HEK293 (cell line): ENCODE data around the gene HOXD9.

Source experiments
- CTCF ChIA-PET: fragments of 350-600 bp; formaldehyde crosslinking; extraction: SDS; loops from one replicate; lab custom pipeline; 2021; ENCODE audit warnings: antibody characterized with exemption; lab: Yijun Ruan, JAX
- POLR2A ChIA-PET: fragments of 300-600 bp; formaldehyde crosslinking; extraction: SDS; loops from one replicate; lab custom pipeline; 2020; ENCODE audit warnings: antibody characterized with exemption, inconsistent platforms; lab: Yijun Ruan, JAX
- H3K27ac ChIP-seq: fragments of 200-500 bp; sonication (Bioruptor generic); 2 replicates; pipeline ENCODE4 v1.5.1; 2014; ENCODE audit warnings: low read depth, low read length, control low read depth, inconsistent platforms; ENCODE audit errors: extremely low read depth
- H3K36me3 ChIP-seq, 2 experiments: fragments of 200-500 bp in 1 of 2; sonication (Bioruptor generic) in 1 of 2; 1 replicate in 1 of 2; 2 replicates in 1 of 2; pipeline ENCODE4 v1.5.1; 2014 to 2017; ENCODE audit warnings: inconsistent platforms in 2 of 2, low read length in 2 of 2; ENCODE audit not compliant: control insufficient read depth in 2 of 2, insufficient read depth in 1 of 2
- H3K4me1 ChIP-seq: fragments of 200-500 bp; sonication (Bioruptor generic); 2 replicates; pipeline ENCODE4 v1.5.1; 2014; ENCODE audit warnings: mild to moderate bottlenecking, low read length, inconsistent platforms; ENCODE audit not compliant: control insufficient read depth, insufficient read depth
- H3K4me3 ChIP-seq: 2 replicates; pipeline ENCODE4 v1.5.1; 2011; ENCODE audit warnings: low read depth, mild to moderate bottlenecking, control low read depth, low read length, moderate library complexity
- H3K9me3 ChIP-seq: fragments of 200-500 bp; sonication (Bioruptor generic); 2 replicates; pipeline ENCODE4 v1.5.1; 2014; ENCODE audit warnings: low read depth, low read length, inconsistent platforms; ENCODE audit not compliant: control insufficient read depth, insufficient read depth
- GFI1B ChIP-seq: fragments of 450-650 bp; formaldehyde crosslinking; IDR thresholded peaks from 2 replicates; pipeline ENCODE4 v1.5.1; 2016; ENCODE audit warnings: missing biosample characterization, missing genetic modification characterization
- GLIS1 ChIP-seq: fragments of 450-650 bp; formaldehyde crosslinking; IDR thresholded peaks from 2 replicates; pipeline ENCODE4 v1.5.1; 2016; ENCODE audit warnings: missing biosample characterization, missing genetic modification characterization
- IKZF3 ChIP-seq: fragments of 450-650 bp; IDR thresholded peaks from 2 replicates; pipeline ENCODE4 v1.5.0; 2018; ENCODE audit warnings: missing biosample characterization, mild to moderate bottlenecking, missing genetic modification characterization, moderate library complexity
- KLF8 ChIP-seq: fragments of 450-650 bp; formaldehyde crosslinking; IDR thresholded peaks from 2 replicates; pipeline ENCODE4 v1.5.1; 2016; ENCODE audit warnings: missing biosample characterization, missing genetic modification characterization
- MYNN ChIP-seq: fragments of 450-650 bp; formaldehyde crosslinking; IDR thresholded peaks from 2 replicates; pipeline ENCODE4 v1.5.1; 2016; ENCODE audit warnings: missing biosample characterization, missing genetic modification characterization, borderline replicate concordance
- RBAK ChIP-seq: fragments of 450-650 bp; formaldehyde crosslinking; IDR thresholded peaks from 2 replicates; pipeline ENCODE4 v1.5.1; 2016; ENCODE audit warnings: missing biosample characterization, missing genetic modification characterization
- SP7 ChIP-seq: fragments of 450-650 bp; formaldehyde crosslinking; IDR thresholded peaks from 2 replicates; pipeline ENCODE4 v1.5.1; 2016; ENCODE audit warnings: missing biosample characterization, missing genetic modification characterization
- ZBTB1 ChIP-seq: fragments of 450-650 bp; formaldehyde crosslinking; IDR thresholded peaks from 2 replicates; pipeline ENCODE4 v1.5.1; 2016; ENCODE audit warnings: missing biosample characterization, missing genetic modification characterization
- ZBTB20 ChIP-seq: fragments of 450-650 bp; formaldehyde crosslinking; IDR thresholded peaks from 2 replicates; pipeline ENCODE4 v1.5.1; 2016; ENCODE audit warnings: missing biosample characterization, missing genetic modification characterization
- ZBTB8A ChIP-seq: fragments of 450-650 bp; formaldehyde crosslinking; IDR thresholded peaks from 2 replicates; pipeline ENCODE4 v1.5.1; 2016; ENCODE audit warnings: missing biosample characterization, missing genetic modification characterization
- ZNF10 ChIP-seq: fragments of 450-650 bp; formaldehyde crosslinking; IDR thresholded peaks from 2 replicates; pipeline ENCODE4 v1.5.1; 2017; ENCODE audit warnings: missing biosample characterization, missing genetic modification characterization
- ZNF114 ChIP-seq: fragments of 450-650 bp; formaldehyde crosslinking; IDR thresholded peaks from 2 replicates; pipeline ENCODE4 v1.5.0; 2017; ENCODE audit warnings: missing biosample characterization, missing genetic modification characterization
- ZNF184 ChIP-seq: fragments of 450-650 bp; IDR thresholded peaks from 2 replicates; pipeline ENCODE4 v1.5.1; 2018; ENCODE audit warnings: missing biosample characterization, mild to moderate bottlenecking, missing genetic modification characterization
- ZNF211 ChIP-seq: fragments of 450-650 bp; formaldehyde crosslinking; IDR thresholded peaks from 2 replicates; pipeline ENCODE4 v1.5.1; 2016; ENCODE audit warnings: low read depth, missing biosample characterization, missing genetic modification characterization
- ZNF223 ChIP-seq: fragments of 450-650 bp; formaldehyde crosslinking; IDR thresholded peaks from 2 replicates; pipeline ENCODE4 v1.5.1; 2016; ENCODE audit warnings: missing biosample characterization, missing genetic modification characterization
- ZNF335 ChIP-seq: fragments of 450-650 bp; formaldehyde crosslinking; conservative IDR thresholded peaks from 2 replicates; pipeline ENCODE4 v1.5.1; 2016; ENCODE audit warnings: missing biosample characterization, missing genetic modification characterization
- ZNF488 ChIP-seq: fragments of 450-650 bp; formaldehyde crosslinking; IDR thresholded peaks from 2 replicates; pipeline ENCODE4 v1.5.1; 2016; ENCODE audit warnings: missing biosample characterization, missing genetic modification characterization
- ZNF626 ChIP-seq: fragments of 450-650 bp; sonication (Bioruptor Pico); formaldehyde crosslinking; IDR thresholded peaks from 2 replicates; pipeline ENCODE4 v1.5.1; 2018; ENCODE audit warnings: missing biosample characterization, missing genetic modification characterization, inconsistent platforms
- ZNF792 ChIP-seq: fragments of 450-650 bp; formaldehyde crosslinking; IDR thresholded peaks from 2 replicates; pipeline ENCODE4 v1.5.1; 2016; ENCODE audit warnings: missing biosample characterization, missing genetic modification characterization
- ZNF837 ChIP-seq: fragments of 450-650 bp; formaldehyde crosslinking; IDR thresholded peaks from 2 replicates; pipeline ENCODE4 v1.5.1; 2016; ENCODE audit warnings: missing biosample characterization, missing genetic modification characterization
- TF ChIP-seq, protein P1 (sequence below): IDR thresholded peaks from 2 replicates; pipeline ENCODE4 v1.6.1; 2011; ENCODE audit warnings: mild to moderate bottlenecking, low read depth, low read length, borderline replicate concordance
- TF ChIP-seq, protein P2 (sequence below): fragments of 450-650 bp; IDR thresholded peaks from 2 replicates; pipeline ENCODE4 v1.5.1; 2018; ENCODE audit warnings: missing biosample characterization, missing genetic modification characterization
- TF ChIP-seq, protein P3 (sequence below): fragments of 450-650 bp; formaldehyde crosslinking; IDR thresholded peaks from 2 replicates; pipeline ENCODE4 v1.5.1; 2016; ENCODE audit warnings: missing biosample characterization, missing genetic modification characterization
- TF ChIP-seq, protein P4 (sequence below): fragments of 450-650 bp; formaldehyde crosslinking; IDR thresholded peaks from 2 replicates; pipeline ENCODE4 v1.5.1; 2016; ENCODE audit warnings: missing biosample characterization, missing genetic modification characterization
- TF ChIP-seq, protein P5 (sequence below): fragments of 450-650 bp; formaldehyde crosslinking; IDR thresholded peaks from 2 replicates; pipeline ENCODE4 v1.5.1; 2016; ENCODE audit warnings: missing biosample characterization, missing genetic modification characterization

Gene HOXD9

GRCh38 chr2:176166272-176166671 is 43.8 kb downstream of the HOXD9 start (continued):
- TF ChIP-seq ZBTB1 (tag by site-specific recombination) (no peak), RBAK (tag by site-specific recombination) (no peak)
- TF ChIP-seq, all 188 proteins: peak for 0

GRCh38 chr2:176167398-176167797 is 44.9 kb downstream of the HOXD9 start:
- ChIA-PET CTCF (interaction anchor here (0.6 kb wide), 2 partner anchors 485 to 871 kb away, joined by 3 to 5 read pairs; no protein-coding TSS in a partner anchor), POLR2A (no interaction called here)
- Histone ChIP-seq H3K4me3 (no peak overlapping the region), H3K4me1 (no peaks in the 10 kb centered on the region), H3K9me3 (no peaks in the 10 kb centered on the region), H3K27ac (no peak overlapping the region), H3K36me3 (peaks cover 0 to 24% of the 10 kb centered on the region in 2 experiments)
- no peak for TF ChIP-seq ZNF626 (tag by site-specific recombination)
- TF ChIP-seq ZNF114 (tag by site-specific recombination), result no peak
- TF ChIP-seq, protein P1, sequence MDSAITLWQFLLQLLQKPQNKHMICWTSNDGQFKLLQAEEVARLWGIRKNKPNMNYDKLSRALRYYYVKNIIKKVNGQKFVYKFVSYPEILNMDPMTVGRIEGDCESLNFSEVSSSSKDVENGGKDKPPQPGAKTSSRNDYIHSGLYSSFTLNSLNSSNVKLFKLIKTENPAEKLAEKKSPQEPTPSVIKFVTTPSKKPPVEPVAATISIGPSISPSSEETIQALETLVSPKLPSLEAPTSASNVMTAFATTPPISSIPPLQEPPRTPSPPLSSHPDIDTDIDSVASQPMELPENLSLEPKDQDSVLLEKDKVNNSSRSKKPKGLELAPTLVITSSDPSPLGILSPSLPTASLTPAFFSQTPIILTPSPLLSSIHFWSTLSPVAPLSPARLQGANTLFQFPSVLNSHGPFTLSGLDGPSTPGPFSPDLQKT, result no peak
- TF ChIP-seq, protein P2, sequence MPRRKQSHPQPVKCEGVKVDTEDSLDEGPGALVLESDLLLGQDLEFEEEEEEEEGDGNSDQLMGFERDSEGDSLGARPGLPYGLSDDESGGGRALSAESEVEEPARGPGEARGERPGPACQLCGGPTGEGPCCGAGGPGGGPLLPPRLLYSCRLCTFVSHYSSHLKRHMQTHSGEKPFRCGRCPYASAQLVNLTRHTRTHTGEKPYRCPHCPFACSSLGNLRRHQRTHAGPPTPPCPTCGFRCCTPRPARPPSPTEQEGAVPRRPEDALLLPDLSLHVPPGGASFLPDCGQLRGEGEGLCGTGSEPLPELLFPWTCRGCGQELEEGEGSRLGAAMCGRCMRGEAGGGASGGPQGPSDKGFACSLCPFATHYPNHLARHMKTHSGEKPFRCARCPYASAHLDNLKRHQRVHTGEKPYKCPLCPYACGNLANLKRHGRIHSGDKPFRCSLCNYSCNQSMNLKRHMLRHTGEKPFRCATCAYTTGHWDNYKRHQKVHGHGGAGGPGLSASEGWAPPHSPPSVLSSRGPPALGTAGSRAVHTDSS (tag by site-specific recombination), result no peak
- no peak for TF ChIP-seq ZNF223 (tag by site-specific recombination)
- TF ChIP-seq ZNF488, result no peak

DNA sequence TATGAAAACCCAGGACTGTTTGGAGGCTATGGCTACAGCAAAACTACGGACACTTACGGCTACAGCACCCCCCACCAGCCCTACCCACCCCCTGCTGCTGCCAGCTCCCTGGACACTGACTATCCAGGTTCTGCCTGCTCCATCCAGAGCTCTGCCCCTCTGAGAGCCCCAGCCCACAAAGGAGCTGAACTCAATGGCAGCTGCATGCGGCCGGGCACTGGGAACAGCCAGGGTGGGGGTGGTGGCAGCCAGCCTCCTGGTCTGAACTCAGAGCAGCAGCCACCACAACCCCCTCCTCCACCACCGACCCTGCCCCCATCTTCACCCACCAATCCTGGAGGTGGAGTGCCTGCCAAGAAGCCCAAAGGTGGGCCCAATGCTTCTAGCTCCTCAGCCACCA is 46.7 kb downstream of the HOXD9 start:
- CTCF ChIA-PET, result interaction anchor here (0.6 kb wide), 2 partner anchors 125 to 286 kb away, joined by 3 read pairs; no protein-coding TSS in a partner anchor
- peaks cover 0 to 19% of the 10 kb centered on the region in 2 experiments for H3K36me3 ChIP-seq
- no peaks in the 10 kb centered on the region for H3K9me3 ChIP-seq
- POLR2A ChIA-PET, result no interaction called here
- no peak overlapping the region for H3K27ac ChIP-seq
- no peaks in the 10 kb centered on the region for H3K4me1 ChIP-seq
- H3K4me3 ChIP-seq, result no peak overlapping the region
- no peak for TF ChIP-seq ZNF335 (tag by site-specific recombination)
- no peak for TF ChIP-seq ZNF792 (tag by site-specific recombination)
- TF ChIP-seq, protein P3, sequence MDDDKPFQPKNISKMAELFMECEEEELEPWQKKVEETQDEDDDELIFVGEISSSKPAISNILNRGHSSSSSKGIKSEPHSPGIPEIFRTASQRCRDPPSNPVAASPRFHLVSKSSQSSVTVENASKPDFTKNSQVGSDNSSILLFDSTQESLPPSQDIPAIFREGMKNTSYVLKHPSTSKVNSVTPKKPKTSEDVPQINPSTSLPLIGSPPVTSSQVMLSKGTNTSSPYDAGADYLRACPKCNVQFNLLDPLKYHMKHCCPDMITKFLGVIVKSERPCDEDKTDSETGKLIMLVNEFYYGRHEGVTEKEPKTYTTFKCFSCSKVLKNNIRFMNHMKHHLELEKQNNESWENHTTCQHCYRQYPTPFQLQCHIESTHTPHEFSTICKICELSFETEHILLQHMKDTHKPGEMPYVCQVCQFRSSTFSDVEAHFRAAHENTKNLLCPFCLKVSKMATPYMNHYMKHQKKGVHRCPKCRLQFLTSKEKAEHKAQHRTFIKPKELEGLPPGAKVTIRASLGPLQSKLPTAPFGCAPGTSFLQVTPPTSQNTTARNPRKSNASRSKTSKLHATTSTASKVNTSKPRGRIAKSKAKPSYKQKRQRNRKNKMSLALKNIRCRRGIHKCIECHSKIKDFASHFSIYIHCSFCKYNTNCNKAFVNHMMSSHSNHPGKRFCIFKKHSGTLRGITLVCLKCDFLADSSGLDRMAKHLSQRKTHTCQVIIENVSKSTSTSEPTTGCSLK, result no peak
- no peak for TF ChIP-seq GLIS1 (tag by site-specific recombination)
- no peak for TF ChIP-seq ZBTB8A (tag by site-specific recombination)
- TF ChIP-seq ZNF10, result no peak
- no peak for TF ChIP-seq ZNF837 (tag by site-specific recombination)
- TF ChIP-seq, protein P4, sequence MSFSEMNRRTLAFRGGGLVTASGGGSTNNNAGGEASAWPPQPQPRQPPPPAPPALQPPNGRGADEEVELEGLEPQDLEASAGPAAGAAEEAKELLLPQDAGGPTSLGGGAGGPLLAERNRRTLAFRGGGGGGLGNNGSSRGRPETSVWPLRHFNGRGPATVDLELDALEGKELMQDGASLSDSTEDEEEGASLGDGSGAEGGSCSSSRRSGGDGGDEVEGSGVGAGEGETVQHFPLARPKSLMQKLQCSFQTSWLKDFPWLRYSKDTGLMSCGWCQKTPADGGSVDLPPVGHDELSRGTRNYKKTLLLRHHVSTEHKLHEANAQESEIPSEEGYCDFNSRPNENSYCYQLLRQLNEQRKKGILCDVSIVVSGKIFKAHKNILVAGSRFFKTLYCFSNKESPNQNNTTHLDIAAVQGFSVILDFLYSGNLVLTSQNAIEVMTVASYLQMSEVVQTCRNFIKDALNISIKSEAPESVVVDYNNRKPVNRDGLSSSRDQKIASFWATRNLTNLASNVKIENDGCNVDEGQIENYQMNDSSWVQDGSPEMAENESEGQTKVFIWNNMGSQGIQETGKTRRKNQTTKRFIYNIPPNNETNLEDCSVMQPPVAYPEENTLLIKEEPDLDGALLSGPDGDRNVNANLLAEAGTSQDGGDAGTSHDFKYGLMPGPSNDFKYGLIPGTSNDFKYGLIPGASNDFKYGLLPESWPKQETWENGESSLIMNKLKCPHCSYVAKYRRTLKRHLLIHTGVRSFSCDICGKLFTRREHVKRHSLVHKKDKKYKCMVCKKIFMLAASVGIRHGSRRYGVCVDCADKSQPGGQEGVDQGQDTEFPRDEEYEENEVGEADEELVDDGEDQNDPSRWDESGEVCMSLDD (tag by site-specific recombination), result no peak
- no peak for TF ChIP-seq IKZF3
- TF ChIP-seq, protein P5, sequence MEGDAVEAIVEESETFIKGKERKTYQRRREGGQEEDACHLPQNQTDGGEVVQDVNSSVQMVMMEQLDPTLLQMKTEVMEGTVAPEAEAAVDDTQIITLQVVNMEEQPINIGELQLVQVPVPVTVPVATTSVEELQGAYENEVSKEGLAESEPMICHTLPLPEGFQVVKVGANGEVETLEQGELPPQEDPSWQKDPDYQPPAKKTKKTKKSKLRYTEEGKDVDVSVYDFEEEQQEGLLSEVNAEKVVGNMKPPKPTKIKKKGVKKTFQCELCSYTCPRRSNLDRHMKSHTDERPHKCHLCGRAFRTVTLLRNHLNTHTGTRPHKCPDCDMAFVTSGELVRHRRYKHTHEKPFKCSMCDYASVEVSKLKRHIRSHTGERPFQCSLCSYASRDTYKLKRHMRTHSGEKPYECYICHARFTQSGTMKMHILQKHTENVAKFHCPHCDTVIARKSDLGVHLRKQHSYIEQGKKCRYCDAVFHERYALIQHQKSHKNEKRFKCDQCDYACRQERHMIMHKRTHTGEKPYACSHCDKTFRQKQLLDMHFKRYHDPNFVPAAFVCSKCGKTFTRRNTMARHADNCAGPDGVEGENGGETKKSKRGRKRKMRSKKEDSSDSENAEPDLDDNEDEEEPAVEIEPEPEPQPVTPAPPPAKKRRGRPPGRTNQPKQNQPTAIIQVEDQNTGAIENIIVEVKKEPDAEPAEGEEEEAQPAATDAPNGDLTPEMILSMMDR, result no peak
- no peak for TF ChIP-seq ZNF184 (tag by site-specific recombination)
- no peak for TF ChIP-seq SP7 (tag by site-specific recombination)
- no peak for TF ChIP-seq GFI1B (tag by site-specific recombination)
- no peak for TF ChIP-seq MYNN (tag by site-specific recombination)
- TF ChIP-seq ZNF211 (tag by site-specific recombination), result no peak
- TF ChIP-seq ZBTB20 (tag by site-specific recombination), result no peak
- no peak for TF ChIP-seq KLF8 (tag by site-specific recombination)
